ENCODE measurements around the gene YTHDC2.

Gene YTHDC2

DNA sequence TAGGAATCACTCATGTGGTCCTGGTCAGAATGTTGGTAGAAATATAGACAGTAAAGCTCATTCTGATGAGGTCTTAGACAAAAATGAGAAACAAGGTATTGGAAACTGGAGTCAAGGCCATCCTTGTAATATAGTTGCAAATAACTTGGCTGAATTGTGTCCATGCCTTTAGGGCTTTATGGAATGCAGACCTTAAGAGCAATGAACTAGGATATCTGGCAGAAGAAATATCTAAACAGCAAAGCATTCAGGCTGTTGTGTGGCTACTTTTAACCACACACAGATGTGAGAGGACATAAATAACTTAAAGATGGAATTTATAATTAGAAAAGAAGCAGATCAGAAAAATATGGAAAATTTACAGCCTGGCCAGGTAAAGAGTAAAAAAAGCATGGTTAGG lies 128.2 kb downstream of the YTHDC2 start:
- no peak for DNase-seq (ENCODE audit: low read depth)
- TF ChIP-seq, protein P1, sequence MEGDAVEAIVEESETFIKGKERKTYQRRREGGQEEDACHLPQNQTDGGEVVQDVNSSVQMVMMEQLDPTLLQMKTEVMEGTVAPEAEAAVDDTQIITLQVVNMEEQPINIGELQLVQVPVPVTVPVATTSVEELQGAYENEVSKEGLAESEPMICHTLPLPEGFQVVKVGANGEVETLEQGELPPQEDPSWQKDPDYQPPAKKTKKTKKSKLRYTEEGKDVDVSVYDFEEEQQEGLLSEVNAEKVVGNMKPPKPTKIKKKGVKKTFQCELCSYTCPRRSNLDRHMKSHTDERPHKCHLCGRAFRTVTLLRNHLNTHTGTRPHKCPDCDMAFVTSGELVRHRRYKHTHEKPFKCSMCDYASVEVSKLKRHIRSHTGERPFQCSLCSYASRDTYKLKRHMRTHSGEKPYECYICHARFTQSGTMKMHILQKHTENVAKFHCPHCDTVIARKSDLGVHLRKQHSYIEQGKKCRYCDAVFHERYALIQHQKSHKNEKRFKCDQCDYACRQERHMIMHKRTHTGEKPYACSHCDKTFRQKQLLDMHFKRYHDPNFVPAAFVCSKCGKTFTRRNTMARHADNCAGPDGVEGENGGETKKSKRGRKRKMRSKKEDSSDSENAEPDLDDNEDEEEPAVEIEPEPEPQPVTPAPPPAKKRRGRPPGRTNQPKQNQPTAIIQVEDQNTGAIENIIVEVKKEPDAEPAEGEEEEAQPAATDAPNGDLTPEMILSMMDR (IDR thresholded peaks at IDR 0.05; ENCODE audit: low read length, missing control alignments), result no peak
- H3K4me3 ChIP-seq (replicated peaks; ENCODE audit: low read depth, low read length), result no peak overlapping the region
